SK-N-MC (cell line): ENCODE results near the gene SF1.

Experiments
- FOXP2 ChIP-seq: optimal IDR thresholded peaks from 2 replicates; pipeline ENCODE3; 2011; ENCODE audit warnings: mild to moderate bottlenecking, moderate library complexity; ENCODE audit not compliant: insufficient read depth; ENCODE audit errors: extremely low read length, control extremely low read depth
- POLR2AphosphoS5 ChIP-seq: IDR thresholded peaks from 2 replicates; pipeline ENCODE4 v1.6.1; 2012; ENCODE audit warnings: mild to moderate bottlenecking, low read depth, low read length, borderline replicate concordance

GRCh38 chr11:64791781-64792291, 13.5 kb upstream of the SF1 start:
- TF ChIP-seq POLR2AphosphoS5 (no peak), FOXP2 (no peak)
